ENCODE measurements around the gene NEUROD1.

The NEUROD1 gene

DNA sequence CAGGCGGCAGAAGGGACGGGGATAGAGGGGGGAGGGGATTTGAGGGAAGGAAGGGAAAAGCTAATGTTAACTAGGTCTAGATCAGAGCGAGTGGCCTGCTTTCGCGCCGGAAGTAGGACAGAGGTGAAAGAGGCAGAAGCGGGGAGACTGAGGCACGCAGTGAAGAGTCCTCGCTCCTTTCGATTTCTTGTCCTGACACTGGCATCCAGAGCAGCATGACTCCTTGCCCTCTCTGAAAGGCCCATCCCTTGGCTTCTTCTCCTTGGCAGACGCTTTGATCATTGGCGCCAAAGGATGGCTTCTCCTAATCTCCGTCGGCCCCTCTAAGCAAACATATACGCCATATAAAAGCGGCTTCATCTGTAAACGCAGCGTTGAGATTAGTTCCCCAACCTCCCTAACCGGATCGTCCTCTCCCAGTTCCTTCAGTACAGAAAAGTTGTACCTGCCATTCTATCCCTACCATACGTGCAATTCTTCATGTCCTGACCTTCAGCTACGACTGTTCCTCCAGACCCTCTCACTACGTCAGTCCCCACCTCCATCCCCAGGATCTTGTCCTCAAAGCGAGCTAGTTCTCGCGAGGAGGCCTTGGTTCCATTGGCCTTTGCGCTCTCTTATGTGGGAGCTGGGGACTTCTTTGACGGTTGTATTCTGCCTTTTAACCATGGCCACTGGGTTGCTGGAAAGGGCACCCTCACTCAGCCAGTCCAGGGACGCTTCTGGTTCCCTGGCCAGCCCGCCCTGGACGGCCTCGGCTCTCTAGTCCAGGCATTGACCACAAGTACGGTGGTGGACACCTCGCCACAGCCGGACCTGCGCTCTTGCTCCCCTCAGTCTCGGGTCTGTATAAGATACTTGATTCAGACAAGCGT lies 857 bp upstream of the NEUROD1 start:
- DNase-seq (ENCODE audit: low read depth) = no peak

DNA sequence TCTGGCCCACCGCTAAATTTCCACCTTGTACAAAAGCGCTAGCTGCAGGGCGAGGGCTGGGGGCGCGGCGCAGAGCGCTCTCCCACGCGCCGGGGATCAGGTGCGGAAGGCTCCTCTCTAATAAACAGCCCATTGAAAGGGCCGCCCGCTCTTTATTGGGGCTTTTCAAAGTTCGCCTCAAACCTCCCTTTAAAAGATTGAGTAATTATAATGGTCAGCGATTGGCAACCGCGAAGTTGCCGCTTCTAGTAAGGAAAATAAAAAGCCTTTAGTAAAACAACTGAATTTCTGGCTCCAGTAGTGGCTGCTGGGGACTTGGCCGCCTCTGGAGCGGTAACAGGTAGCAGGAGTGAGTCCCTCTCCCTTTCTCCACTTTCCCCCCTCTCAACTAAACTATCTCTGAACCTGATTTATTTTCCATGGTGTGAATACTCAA lies 755 bp downstream of the NEUROD1 start:
- DNase-seq (ENCODE audit: low read depth) = no peak

DNA sequence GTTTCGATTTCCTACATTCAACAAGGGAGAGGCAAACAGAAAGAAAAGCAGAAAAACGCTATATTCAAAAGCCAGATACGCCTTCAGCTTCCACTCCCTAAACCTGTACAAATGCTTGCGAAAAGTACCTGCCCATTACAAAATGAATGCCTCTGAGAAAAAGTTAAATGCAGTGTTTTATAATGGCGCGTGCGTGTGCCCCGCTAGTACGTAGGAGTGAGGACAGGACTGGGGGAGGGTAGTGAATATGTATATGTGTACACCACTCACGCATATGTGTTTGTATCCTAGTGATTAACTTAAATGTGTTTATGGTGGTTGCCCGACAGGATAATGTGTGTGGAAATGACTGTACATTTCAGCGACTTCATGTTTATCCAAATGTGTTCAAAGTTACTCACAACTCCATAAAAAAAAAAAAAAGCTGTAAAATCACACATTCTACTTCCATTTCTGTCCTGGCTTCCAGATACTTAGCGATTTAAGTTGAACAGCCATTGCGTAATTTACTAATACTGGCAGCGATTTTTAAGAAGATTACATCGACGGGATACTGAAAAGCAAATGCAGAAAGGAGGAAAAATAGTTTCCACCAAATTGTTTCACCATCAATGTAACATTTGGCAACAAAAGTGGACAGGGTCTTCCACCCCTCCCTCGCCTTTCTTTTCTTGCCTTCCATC lies 1.3 kb downstream of the NEUROD1 start:
- DNase-seq (ENCODE audit: low read depth) = no peak

DNA sequence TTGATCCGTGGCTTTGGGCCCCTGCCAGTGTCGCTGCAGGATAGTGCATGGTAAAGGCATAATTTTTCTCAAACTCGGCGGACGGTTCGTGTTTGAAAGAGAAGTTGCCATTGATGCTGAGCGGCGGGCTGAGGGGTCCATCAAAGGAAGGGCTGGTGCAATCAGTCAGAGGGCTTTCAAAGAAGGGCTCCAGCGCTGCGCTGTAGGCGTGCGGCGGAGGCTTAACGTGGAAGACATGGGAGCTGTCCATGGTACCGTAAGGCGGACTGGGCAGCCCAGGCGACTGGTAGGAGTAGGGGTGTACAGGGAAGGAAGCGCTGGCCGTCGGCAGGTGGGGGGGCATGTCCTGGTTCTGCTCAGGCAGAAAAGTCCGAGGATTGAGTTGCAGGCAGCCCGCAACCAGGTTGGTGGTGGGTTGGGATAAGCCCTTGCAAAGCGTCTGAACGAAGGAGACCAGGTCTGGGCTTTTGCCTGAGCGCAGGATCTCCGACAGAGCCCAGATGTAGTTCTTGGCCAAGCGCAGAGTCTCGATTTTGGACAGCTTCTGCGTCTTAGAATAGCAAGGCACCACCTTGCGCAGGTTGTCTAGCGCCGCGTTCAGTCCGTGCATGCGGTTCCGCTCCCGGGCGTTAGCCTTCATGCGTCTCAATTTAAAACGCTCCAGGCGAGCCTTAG lies 2.3 kb downstream of the NEUROD1 start:
- DNase-seq (ENCODE audit: low read depth) = peak; percentile 62

DNA sequence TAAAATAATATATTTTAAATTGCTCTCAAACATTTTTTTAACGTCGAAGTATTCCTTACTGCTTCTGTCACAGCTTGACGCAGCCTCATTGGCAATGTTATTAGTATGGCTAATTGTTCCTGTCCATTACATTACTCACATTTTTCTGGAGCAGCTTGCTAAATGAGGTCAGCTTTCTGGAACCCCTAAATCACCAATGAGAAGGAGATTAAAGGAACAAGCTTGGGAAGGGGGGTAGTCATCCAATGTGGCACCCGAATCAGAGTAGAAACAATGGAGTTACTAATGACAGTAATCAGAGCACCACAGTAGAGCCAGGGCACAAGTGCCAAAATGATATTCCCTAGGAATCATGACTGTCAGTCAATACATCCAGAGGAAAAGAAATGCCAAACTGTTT lies 5.1 kb downstream of the NEUROD1 start:
- no peak for DNase-seq (ENCODE audit: low read depth)

DNA sequence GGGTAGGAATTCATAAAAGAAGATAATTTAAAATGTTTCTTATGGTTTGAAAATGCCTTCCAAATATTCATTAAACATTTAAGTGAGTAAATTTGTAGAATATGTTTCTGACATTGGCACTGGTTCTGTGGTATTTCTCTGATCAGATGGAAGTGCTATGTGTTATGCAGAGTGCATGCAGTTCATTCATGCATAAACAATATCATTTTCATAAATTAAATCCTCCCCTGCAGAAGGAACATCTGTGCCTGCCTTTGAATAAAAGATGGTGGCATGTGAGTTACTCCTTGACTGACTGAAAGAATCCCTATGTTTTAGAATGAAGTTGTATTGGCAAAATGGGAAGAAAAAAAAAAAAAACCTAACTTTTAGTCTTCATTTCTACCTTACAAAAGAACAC lies 5.9 kb downstream of the NEUROD1 start:
- DNase-seq (ENCODE audit: low read depth) = no peak

DNA sequence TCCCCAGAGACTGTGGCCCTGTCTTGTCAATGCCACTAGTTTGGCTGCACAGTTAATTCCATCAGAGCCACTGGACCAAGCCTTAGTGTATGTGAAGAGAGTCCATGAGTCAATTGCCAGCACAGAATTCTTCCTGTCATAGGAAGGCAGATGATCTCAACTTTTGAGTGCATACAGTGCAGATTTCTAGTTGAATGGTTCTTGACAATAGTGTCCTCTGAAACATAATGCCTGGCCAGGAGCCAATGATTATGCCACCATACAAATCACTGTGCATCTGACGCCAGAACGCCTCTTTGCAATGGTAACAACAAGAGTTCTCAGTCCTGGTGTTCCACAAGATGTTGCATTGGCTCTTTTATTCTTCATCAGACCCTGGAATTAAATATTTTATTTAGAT lies 7.1 kb downstream of the NEUROD1 start:
- no peak for DNase-seq (ENCODE audit: low read depth)

DNA sequence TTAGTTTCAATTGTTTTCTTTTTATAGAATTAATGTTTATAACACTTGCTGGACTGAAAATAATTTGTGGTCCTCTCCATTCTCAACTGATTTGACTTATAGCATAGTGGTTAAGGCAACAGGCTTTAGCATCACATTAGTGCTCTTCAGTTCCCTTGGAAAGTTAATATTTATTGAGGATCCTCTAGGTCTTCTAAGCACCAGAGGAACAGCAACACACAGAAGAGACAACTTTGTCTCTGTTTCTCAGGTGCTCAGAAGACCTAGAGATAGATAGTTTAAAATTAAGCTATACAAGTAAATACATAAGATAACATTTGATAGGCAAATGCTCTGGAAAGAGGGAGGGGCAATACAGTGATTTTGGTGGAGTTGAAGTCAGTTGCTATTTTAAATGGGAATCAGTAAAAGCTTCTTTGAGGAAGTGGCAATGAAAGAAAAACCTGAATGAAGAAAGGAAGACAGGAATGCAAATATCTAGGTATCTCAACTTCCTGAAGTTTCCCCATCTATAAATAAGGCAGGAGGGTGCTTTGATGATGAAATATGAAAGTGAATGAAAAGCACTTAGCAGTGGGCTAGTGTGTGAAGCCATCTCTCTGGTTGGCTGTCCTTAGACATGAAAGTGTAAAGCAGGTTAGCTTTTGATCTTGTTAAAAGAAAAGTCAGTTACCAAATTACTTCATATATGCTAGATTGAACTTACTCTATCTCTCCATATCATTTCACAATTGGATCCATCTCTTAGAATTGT lies 7.9 kb downstream of the NEUROD1 start:
- no peak for DNase-seq (ENCODE audit: low read depth)

DNA sequence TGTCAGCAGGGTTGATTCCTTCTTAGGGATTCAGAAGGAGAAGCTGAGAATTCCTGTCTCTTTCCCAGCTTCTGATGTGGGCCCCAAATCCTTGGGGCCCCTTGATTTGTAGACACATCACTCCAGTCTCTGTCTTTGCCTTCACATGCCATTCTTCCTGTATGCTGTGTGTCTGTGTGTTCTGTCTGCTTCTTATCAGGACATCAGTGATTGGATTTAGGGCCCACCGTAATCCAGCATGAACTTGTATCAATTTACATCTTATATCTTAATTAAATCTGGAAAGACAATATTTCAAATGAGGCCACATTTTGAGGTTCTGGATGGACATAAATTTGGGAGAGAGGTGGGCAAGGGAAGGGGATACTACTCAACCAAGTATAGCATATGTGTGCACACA lies 9.7 kb downstream of the NEUROD1 start:
- DNase-seq (ENCODE audit: low read depth) = no peak

DNA sequence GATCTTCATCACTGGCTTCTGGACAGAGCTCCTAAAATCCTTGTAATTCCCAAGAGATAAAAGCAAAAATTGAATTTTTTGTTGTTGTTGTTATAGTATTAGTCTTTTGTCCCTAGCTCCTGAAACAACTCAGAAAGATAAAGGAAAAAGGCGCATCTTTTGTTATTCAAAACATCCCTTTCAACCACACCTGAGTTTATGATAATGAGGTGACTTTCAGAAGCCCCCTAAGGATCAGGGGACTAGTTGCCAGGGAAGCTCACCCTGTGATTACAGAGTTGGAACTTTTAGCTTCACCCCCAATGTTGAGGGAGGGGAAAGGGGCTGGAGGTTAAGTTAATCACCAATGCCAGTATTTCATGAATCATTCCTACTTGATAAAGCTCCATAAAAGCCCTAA lies 13.1 kb downstream of the NEUROD1 start:
- no peak for DNase-seq (ENCODE audit: low read depth)

DNA sequence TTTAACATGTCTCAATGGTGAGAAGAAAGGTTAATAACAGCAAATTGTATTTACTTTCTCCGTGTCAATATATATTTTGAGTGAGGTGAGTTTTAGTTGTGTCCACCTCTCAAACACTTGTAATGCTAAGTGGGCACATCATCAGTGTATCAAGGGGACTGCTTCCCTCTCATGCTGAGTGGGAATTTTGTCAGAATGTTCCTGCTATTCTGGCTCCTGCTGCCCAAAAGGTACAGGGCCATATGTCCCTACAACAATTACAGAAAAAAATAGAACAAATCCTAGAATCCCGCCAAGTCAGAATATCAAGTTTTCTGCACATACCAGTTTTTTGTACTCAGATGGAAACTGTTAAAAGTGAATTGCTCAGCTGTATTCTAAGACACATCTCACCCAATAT lies 18.0 kb downstream of the NEUROD1 start:
- DNase-seq (ENCODE audit: low read depth) = no peak

DNA sequence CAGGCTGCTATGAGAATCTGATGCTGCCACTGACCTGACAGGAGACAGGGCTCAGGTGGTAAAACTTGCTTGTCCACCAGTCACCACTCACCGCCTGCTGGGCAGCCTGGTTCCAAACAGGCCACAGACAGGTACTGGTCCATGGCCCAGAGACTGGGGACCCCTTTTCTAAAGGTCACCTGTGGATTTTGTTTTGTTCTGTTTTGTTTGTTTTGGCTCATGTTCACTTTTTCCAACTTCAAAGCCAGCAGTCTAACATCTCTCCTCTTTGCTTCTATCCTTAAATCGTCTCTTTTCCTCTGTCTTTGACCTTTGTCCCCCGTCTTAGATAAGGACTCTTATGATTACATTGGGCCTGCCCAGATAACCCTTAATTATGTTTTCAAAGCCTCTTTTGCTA lies 20.1 kb downstream of the NEUROD1 start:
- no peak for DNase-seq (ENCODE audit: low read depth)

DNA sequence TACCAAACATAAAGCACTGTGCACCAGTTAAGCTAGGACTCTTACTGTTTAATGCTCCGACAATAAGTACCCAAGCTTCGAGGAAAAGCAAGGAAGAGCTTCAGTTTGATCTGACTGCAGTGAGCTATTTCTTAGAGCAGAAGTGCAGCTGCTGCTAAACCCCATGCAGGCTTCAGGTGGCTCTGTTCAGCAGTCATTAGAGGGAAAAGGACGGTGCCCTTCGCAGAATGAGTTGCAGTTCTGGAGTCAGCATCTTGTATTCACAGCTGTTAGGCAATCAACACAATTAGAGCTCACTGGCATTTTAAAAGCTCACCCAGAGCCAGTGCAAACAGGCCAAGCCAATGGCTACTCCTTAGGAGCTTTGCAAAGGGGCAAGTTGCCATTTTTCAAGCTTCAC lies 21.9 kb downstream of the NEUROD1 start:
- DNase-seq (ENCODE audit: low read depth) = no peak

DNA sequence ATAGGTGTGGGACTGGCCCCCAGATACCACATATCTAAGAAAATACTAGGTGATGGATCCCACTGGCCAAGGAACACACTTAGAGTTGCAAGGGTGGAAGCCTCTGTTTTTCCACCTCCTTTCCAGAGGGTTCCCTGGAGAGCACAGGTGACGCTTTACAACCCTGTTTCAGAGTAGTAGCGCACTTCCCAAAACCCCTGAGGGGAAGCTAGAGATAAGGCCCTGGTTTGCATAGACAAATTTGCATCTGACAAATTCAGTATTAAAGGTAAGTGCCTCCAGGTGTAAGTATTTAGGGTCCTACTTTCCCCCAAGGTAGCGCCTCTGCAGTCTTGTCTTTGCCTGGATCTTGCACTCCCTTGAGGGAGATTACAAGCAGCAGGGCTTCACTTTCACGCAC lies 22.9 kb downstream of the NEUROD1 start:
- no peak for DNase-seq (ENCODE audit: low read depth)

DNA sequence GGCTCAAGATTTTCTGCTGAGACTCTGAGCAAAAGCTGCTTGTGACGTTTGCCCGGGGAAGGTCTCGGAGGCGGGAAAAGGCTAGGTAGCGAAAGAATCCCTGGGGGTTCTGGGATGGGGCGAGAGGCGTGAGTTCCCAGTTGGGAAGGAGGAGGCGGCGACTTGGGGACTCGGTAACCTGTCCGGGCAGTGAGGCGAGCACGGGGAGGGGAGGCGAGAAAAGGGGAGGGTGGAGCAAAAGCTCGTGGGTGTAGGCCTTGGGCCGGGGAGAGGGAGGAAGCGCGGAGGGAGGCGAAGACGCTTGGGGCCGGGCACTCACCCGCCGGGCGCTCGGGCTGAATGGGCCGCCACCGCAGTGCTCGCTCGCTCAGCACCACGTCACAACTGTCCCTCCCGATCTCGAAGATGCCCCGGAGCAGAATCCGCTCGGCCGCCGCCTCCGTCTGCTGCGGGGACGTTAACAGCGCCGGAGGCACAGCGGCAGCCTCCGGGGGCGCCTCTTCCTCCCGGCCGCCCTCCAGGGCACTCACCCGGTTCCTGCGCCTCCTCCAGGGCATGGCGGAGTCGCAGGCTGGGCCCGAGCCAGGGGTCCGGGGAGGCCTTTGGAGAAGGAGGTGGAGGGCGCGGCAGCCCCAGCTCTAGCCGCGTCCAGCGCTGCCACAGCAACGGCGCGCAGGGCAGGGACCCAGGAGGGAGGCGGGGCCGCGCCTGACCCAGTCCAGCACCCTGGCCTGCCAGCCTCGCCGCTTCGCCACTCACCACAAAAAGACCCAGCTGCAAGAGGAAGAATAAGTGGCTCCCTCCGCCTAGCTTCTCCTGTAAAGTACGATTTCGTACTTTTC lies 23.6 kb downstream of the NEUROD1 start, which contains the start of gene CERKL:
Gene CERKL (minus strand): TSS at position 656 of the 842 bp plus-strand sequence. CDS start 99 bp downstream, at position 557.
- peak; percentile 9 for DNase-seq (ENCODE audit: low read depth)

DNA sequence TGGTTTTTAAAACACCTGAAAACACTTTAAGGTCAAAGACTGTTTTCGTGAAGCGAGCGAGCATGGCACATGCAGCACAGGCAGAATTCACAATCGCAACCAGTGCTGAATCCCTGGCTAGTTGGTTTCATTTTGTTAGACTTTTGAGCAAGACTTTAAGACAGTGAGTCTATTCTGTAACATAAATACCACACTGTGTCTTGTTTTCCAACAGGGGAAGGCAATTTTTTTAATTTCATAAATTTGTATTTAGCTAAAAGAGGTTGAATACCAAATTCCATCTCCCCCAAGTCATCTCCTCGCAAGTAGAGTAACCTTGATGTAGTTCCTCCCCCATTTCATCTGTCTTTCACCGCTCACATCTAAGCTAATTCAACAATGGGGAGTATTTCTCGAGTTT lies 24.8 kb downstream of the NEUROD1 start:
- no peak for DNase-seq (ENCODE audit: low read depth)

DNA sequence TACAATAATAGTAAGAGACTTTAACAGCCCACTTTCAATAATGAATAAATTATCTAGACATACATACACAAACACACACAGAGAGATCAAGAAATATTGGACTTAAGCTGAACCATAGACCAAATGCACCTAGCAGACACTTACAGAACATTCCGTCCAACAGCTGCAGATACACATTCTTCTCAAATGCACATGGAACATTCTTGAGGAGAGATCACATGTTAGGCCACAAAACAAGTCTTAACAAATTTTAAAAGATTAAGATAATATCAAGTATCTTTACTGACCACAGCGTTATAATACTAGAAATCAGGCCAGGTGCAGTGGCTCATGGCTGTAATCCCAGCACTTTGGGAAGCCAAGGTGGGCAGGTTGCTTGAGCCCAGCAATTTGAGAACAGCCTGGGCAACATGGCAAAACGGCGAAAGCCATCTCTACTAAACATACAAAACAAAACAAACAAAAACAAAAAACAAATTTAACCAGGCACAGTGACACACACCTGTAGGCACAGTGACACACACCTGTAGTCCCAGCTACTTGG lies 30.8 kb downstream of the NEUROD1 start:
- DNase-seq (ENCODE audit: low read depth) = no peak

DNA sequence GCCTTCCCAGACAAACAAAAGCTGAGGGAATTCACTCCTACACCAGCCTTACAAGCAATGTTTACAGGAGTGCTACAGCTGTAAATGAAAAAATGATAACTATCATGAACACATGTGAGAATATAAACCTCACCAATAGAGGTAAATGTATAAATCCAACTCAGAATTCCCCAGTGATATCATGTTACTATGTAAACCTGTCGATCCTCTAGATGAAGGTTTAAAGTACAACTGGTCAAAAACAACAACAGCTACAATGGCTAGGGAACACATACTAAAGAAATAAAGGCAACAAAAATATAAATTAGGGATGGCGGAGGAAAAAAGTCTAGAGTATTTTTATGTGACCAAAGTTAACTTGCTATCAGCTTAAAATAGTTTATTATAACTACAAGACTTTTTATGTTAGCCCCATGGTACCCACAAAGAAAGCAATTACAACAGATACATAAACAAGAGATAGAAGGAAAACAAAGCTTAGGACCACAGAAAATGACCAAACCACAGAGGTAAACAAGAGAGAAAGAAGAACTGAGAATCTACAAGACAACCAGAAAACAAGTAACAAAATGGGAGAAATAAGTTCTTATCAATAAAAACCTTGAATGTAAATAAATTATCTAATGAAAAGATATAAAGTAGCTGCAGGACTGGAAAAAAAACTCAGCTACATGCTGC lies 31.7 kb downstream of the NEUROD1 start:
- DNase-seq (ENCODE audit: low read depth) = no peak

DNA sequence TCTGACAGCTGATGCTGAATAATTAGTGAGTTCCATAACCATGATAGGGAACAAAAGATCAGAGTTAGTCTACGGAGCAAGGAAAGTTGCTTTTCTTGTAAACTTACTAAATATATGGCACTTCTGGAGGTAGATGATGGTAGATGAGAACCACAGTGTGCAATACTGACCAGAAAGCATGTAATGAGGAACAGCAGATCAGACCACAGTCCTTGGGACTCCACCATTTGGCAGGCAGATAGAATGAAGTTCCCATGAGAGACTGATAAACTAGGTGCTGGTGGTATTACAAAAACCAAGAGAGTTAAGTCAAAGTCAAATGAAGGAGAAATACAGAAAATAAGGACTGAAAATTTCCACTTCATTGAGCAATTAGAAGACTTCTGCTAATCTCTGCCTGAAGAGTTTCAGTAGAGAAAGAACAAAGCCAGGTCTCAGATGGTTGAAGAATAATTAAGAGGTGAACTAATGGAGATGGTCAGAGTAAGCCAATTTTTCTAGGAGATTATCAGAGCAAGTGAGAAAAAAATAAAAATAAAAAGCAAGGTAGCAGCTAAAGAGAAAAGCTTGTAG lies 33.8 kb downstream of the NEUROD1 start:
- DNase-seq (ENCODE audit: low read depth) = no peak

DNA sequence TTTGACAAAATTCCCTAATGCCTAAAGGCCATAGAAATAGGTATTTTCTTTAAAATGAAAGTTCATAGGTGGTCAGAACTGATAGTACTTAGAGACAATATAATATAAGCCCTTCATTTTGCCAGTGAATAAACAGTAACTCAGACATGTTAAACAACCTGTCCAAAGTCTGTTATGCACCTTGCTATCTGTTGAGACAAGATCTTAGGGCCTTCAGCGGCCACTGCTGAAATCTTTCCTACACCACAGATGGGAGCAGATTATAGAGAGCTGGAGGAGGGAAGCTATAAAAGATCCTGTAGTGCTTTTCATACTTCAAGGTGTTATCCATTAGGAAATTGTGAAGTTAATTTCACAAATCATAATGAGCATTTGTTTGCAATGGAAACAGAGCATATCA lies 37.2 kb downstream of the NEUROD1 start:
- DNase-seq (ENCODE audit: low read depth) = no peak

Data from fibroblast of gingiva (primary cell).